Testis (tissue), 2 donors: ENCODE measurements around the gene GPR17.

ENCODE experiments used
- CTCF ChIP-seq, 3 experiments: fragments of 450-650 bp in 2 of 3; fragments of 200-600 bp in 1 of 3; sonication (generic) in 1 of 3; IDR thresholded peaks; one replicate each; pipeline ENCODE4 v1.5.1; 2016 to 2019; ENCODE audit warnings: antibody characterized with exemption in 3 of 3, mild to moderate bottlenecking in 2 of 3, moderate library complexity in 1 of 3
- POLR2A ChIP-seq: fragments of 450-650 bp; IDR thresholded peaks from one replicate; pipeline ENCODE4 v1.6.1; 2017; ENCODE audit warnings: antibody characterized with exemption, mild to moderate bottlenecking, moderate library complexity

- no peak for TF ChIP-seq CTCF (IDR thresholded peaks at IDR 0.05)
- no peak for TF ChIP-seq POLR2A
Observed at GRCh38 chr2:127644066-127645025, 1.6 kb upstream of the GPR17 start.
